Body of pancreas (tissue), 4 donors: ENCODE measurements around the gene MUC15.

ENCODE experiments used
- POLR2A ChIP-seq, 3 donors: fragments of 450-650 bp; IDR thresholded peaks; one replicate each; pipeline ENCODE4 v1.6.1; 2016; ENCODE audit warnings: antibody characterized with exemption in 3 of 3, mild to moderate bottlenecking in 2 of 3
- TF ChIP-seq, protein P1 (sequence below), 7 experiments: fragments of 450-650 bp in 4 of 7; fragments of 200-600 bp in 3 of 7; sonication (generic) in 3 of 7; IDR thresholded peaks; one replicate each; pipeline ENCODE4 v1.5.1; 2016 to 2019; ENCODE audit warnings: antibody characterized with exemption in 7 of 7

DNA sequence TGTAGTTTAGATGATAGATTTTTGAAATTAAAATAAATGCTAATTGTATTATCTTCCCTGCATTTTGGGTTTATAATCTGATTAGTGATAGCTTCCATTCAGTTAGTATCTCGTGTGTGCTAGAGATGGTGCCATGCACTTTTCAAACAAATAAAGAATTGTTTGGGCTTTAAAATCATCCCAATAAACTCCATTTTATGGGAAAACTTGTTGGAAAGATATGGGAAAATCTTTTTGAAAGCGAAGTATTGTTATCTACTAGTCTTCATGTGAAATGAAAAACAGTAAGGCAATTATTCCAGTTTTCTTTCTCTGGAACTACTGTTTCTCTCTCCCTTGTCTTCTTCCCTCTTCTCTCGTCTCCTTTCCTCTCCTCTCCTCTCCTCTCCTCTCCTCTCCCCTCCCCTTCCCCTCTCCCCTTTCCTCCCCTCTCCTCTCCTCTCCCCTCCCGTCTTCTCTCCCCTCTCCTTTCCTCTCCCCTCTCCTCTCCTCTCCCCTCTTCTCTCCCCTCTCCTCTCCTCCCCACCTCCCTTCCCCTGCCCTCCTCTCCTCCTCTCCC lies 27.9 kb upstream of the MUC15 start:
- TF ChIP-seq POLR2A (IDR thresholded peaks at IDR 0.05) = no peak
- TF ChIP-seq, protein P1, sequence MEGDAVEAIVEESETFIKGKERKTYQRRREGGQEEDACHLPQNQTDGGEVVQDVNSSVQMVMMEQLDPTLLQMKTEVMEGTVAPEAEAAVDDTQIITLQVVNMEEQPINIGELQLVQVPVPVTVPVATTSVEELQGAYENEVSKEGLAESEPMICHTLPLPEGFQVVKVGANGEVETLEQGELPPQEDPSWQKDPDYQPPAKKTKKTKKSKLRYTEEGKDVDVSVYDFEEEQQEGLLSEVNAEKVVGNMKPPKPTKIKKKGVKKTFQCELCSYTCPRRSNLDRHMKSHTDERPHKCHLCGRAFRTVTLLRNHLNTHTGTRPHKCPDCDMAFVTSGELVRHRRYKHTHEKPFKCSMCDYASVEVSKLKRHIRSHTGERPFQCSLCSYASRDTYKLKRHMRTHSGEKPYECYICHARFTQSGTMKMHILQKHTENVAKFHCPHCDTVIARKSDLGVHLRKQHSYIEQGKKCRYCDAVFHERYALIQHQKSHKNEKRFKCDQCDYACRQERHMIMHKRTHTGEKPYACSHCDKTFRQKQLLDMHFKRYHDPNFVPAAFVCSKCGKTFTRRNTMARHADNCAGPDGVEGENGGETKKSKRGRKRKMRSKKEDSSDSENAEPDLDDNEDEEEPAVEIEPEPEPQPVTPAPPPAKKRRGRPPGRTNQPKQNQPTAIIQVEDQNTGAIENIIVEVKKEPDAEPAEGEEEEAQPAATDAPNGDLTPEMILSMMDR (IDR thresholded peaks at IDR 0.05) = no peak
